RWPE2 (cell line): ENCODE measurements around the gene HIRIP3.

Experiments
- ATAC-seq: fragments of 200-7000 bp; cut with Tn5 transposase; 3 replicates; pipeline ENCODE4 v1.9.1; 2021; ENCODE audit warnings: low read depth
- DNase-seq: peaks from one replicate; pipeline ENCODE4 v3.0.0-alpha.2; 2020; ENCODE audit warnings: low spot score
- H3K27ac ChIP-seq: fragments of 450-650 bp; 2 replicates; pipeline ENCODE4 v1.5.1; 2017; ENCODE audit warnings: mild to moderate bottlenecking; ENCODE audit not compliant: poor library complexity, severe bottlenecking
- H3K27me3 ChIP-seq: fragments of 250-450 bp; sonication (Bioruptor Pico); 2 replicates; pipeline ENCODE4 v1.5.1; 2021; ENCODE audit warnings: mild to moderate bottlenecking, moderate library complexity; ENCODE audit not compliant: insufficient read depth, poor library complexity, severe bottlenecking
- H3K36me3 ChIP-seq: fragments of 250-450 bp; sonication (Bioruptor Pico); 2 replicates; pipeline ENCODE4 v1.5.1; 2020; ENCODE audit warnings: low read depth, mild to moderate bottlenecking, moderate library complexity
- H3K4me1 ChIP-seq: fragments of 250-450 bp; sonication (Bioruptor Pico); 2 replicates; pipeline ENCODE4 v1.5.1; 2021; ENCODE audit warnings: mild to moderate bottlenecking, moderate library complexity; ENCODE audit not compliant: insufficient read depth, poor library complexity, severe bottlenecking
- H3K4me3 ChIP-seq: fragments of 250-450 bp; sonication (Bioruptor Pico); 2 replicates; pipeline ENCODE4 v1.5.1; 2021; ENCODE audit warnings: mild to moderate bottlenecking, moderate library complexity; ENCODE audit not compliant: severe bottlenecking
- H3K9me3 ChIP-seq: fragments of 250-450 bp; sonication (Bioruptor Pico); 2 replicates; pipeline ENCODE4 v1.5.1; 2021; ENCODE audit warnings: mild to moderate bottlenecking, moderate library complexity; ENCODE audit not compliant: severe bottlenecking
- TF ChIP-seq, protein P1 (sequence below): fragments of 450-650 bp; IDR thresholded peaks from one replicate; pipeline ENCODE4 v1.5.1; 2017; ENCODE audit warnings: mild to moderate bottlenecking, moderate library complexity; ENCODE audit not compliant: poor library complexity, severe bottlenecking

Gene HIRIP3

DNA sequence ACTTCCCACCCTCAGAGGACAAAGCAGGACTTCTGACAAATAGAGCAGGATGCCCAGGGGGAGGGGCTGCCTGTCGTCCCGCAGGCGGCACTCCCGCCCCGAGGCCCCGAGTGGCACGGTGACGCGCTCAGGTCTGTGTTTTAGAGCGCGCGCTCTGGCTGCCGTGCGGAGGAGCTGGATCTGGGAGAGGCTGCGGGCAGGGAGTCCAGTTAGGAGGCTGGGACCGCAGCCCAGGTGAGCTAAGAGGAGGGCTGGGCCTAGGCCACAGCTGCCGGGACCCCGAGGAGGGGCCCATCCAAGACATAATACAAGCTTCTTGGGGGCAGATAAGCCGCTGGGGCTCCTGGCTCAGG lies 9.0 kb upstream of the HIRIP3 start:
- ATAC-seq (no peak), DNase-seq (peak; percentile 52)
- Histone ChIP-seq H3K9me3 (no peaks in the 10 kb centered on the region), H3K4me1 (no peaks in the 10 kb centered on the region), H3K36me3 (peaks cover 5% of the 10 kb centered on the region), H3K4me3 (no peak overlapping the region), H3K27ac (no peak overlapping the region), H3K27me3 (no peaks in the 10 kb centered on the region)
- TF ChIP-seq, protein P1, sequence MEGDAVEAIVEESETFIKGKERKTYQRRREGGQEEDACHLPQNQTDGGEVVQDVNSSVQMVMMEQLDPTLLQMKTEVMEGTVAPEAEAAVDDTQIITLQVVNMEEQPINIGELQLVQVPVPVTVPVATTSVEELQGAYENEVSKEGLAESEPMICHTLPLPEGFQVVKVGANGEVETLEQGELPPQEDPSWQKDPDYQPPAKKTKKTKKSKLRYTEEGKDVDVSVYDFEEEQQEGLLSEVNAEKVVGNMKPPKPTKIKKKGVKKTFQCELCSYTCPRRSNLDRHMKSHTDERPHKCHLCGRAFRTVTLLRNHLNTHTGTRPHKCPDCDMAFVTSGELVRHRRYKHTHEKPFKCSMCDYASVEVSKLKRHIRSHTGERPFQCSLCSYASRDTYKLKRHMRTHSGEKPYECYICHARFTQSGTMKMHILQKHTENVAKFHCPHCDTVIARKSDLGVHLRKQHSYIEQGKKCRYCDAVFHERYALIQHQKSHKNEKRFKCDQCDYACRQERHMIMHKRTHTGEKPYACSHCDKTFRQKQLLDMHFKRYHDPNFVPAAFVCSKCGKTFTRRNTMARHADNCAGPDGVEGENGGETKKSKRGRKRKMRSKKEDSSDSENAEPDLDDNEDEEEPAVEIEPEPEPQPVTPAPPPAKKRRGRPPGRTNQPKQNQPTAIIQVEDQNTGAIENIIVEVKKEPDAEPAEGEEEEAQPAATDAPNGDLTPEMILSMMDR = no peak

DNA sequence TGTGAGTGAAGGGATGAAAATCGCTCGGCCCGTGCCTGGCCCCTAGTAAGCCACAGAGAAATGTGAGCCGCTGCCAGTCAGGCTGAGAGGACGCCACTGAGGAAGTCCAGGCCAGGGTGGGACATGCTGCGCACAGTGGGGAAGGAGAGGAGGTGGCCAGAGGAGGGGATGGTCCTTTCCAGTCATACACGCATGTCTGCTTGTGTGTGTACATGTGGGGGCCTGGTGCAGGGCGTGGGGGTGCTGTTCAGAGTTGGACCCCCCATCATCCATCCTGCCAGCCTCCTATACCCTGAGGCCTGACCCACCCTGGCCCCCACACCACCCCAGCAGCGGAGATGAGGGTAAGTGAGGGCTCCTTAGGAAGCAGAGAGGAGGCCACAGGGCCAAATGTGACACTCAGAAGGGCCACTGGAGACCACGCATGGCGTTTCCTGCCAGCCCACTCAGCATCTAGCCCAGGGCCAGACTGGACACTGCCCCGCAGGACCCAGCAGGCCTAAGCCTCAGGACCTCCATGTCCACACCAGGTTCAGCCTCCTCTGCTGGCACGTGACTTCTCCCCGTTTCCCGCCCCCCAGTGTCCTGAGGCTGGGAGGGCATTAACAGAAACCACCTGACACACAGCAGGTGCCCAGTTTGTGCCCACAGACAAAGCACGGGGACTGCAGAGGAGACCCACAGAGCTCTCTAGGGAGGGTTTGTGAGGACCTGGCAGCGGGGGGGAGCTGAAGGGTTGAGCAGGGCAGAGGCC lies 8.4 kb upstream of the HIRIP3 start:
- no peaks in the 10 kb centered on the region for H3K4me1 ChIP-seq
- H3K9me3 ChIP-seq = no peaks in the 10 kb centered on the region
- ATAC-seq (no peak), DNase-seq (no peak)
- H3K27ac ChIP-seq = no peak overlapping the region
- TF ChIP-seq, protein P1 = no peak
- no peak overlapping the region for H3K4me3 ChIP-seq
- peaks cover 5% of the 10 kb centered on the region for H3K36me3 ChIP-seq
- no peaks in the 10 kb centered on the region for H3K27me3 ChIP-seq

DNA sequence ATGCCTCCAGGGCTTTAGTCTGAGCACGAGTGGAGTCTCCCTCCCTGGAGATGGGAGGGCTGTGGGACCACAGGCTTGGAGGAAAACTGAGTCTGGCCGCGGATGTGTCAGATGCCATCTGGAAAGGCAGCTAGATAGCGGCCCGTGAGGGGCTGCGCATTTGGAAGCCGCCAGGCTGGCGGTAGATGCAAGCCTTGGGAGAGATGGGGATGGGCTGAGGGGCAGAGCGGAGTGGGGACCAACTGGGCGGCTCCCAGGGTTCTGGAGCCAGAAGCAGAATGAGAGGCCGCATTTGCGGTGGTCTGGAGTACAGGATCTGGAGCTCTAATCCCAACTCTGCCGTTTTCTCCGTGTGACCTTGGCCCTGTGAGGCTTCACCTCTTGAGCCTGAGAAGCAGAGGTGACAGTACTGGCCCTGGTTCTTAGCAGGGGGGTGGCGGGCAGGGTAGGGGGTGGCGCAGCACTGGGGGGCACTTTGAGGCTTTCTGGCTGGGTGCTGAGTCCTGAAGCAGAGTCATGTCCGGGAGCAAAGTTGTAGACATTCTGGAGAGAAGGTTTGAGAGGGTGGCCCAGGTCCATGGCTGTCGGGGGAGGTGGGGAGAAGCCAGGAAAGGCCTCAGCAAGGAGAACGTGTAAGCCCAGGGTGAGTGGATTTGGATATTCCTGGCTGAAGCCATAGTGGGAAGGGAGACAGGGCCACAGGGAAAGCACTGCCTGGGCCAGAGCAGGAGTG lies 7.4 kb upstream of the HIRIP3 start:
- no peak overlapping the region for H3K4me3 ChIP-seq
- H3K27ac ChIP-seq = no peak overlapping the region
- no peaks in the 10 kb centered on the region for H3K27me3 ChIP-seq
- DNase-seq = no peak
- peaks cover 8% of the 10 kb centered on the region for H3K36me3 ChIP-seq
- H3K9me3 ChIP-seq = no peaks in the 10 kb centered on the region
- TF ChIP-seq, protein P1 = no peak
- ATAC-seq = no peak
- no peaks in the 10 kb centered on the region for H3K4me1 ChIP-seq

DNA sequence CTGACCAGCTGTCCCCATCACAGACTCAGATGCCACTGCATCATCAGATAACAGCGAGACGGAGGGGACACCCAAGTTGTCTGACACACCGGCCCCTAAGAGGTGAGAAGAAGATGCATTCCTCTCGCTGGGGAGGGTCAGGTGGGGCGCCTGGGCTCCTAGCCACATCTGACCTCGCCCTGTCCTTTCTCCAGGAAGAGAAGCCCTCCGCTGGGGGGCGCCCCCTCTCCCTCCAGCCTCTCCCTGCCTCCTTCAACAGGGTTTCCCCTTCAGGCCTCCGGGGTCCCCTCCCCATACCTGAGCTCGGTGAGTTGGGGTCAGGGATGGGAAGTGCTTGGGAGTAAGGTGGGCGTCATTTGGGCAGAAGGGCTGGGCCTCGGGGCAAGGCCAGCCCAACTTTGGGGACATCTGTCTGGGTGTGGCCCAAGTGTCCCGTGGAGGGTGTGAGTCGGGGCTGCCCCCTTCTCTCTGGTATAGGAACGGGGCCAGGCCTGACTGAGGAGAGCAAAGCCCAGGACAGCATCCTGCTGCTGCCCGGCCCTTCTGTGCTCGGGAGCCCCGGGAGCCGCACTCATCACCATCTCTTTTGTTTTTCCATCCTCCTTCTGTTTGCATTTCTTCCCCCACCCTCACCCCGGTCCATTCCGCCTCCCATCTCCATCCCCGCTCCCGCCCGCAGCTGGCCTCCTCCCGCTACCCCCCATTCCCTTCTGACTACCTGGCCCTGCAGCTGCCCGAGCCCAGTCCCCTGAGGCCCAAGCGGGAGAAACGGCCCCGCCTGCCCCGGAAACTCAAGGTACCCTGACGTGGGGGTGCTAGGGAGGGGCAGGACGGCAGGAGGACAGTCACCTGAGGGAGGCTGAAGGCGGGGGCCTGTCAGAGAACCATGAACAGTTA lies 5.6 kb upstream of the HIRIP3 start:
- ATAC-seq (no peak), DNase-seq (no peak)
- no peaks in the 10 kb centered on the region for H3K4me1 ChIP-seq
- H3K36me3 ChIP-seq = peaks cover 8% of the 10 kb centered on the region
- H3K27ac ChIP-seq = no peak overlapping the region
- H3K9me3 ChIP-seq = no peaks in the 10 kb centered on the region
- no peaks in the 10 kb centered on the region for H3K27me3 ChIP-seq
- TF ChIP-seq, protein P1 = no peak
- no peak overlapping the region for H3K4me3 ChIP-seq
